Neural progenitor cell (in vitro differentiated cells): Measurements from ENCODE around the gene CPLX1. TPM values are rescaled to one million over a fixed set of nuclear protein-coding genes. Genes with fewer than 3 reads are reported as not detected.

ENCODE experiments used
- DNase-seq: peaks from one replicate; pipeline ENCODE4 v3.0.0-alpha.2; 2016; ENCODE audit warnings: low spot score
- H2AFZ ChIP-seq: fragments of 200-600 bp; sonication (generic); replicated peaks from 2 replicates; pipeline ENCODE4 v1.6.1; 2016; ENCODE audit warnings: antibody characterized with exemption
- H3F3A ChIP-seq: fragments of 200-600 bp; sonication (generic); 2 replicates; pipeline ENCODE4 v1.6.1; 2016; ENCODE audit warnings: antibody characterized with exemption, low read depth
- H3K27ac ChIP-seq: fragments of 200-600 bp; sonication (generic); 2 replicates; pipeline ENCODE4 v1.5.1; 2016; ENCODE audit warnings: mild to moderate bottlenecking
- H3K27me3 ChIP-seq: fragments of 200-600 bp; sonication (generic); 2 replicates; pipeline ENCODE4 v1.6.1; 2016; ENCODE audit warnings: mild to moderate bottlenecking, moderate library complexity
- H3K36me3 ChIP-seq: fragments of 200-600 bp; sonication (generic); 2 replicates; pipeline ENCODE4 v1.5.1; 2016
- H3K4me1 ChIP-seq: fragments of 200-600 bp; sonication (generic); 2 replicates; pipeline ENCODE4 v1.6.1; 2016; ENCODE audit warnings: mixed run types
- H3K4me2 ChIP-seq: fragments of 200-600 bp; sonication (generic); 2 replicates; pipeline ENCODE4 v1.6.1; 2016
- H3K4me3 ChIP-seq: fragments of 200-600 bp; sonication (generic); 2 replicates; pipeline ENCODE4 v1.5.1; 2016
- H3K79me2 ChIP-seq: fragments of 200-600 bp; sonication (generic); 2 replicates; pipeline ENCODE4 v1.6.1; 2016; ENCODE audit warnings: low read depth
- H3K9ac ChIP-seq: fragments of 200-600 bp; sonication (generic); 2 replicates; pipeline ENCODE4 v1.6.1; 2016
- H3K9me3 ChIP-seq: fragments of 200-600 bp; sonication (generic); 2 replicates; pipeline ENCODE4 v1.5.1; 2016; ENCODE audit warnings: low read depth
- H4K20me1 ChIP-seq: fragments of 200-600 bp; sonication (generic); 2 replicates; pipeline ENCODE4 v1.6.1; 2016; ENCODE audit warnings: low read depth
- H3K27ac Mint-ChIP-seq: 3 replicates; pipeline ENCODE4 v1.8.0; 2021; ENCODE audit warnings: mixed read lengths
- H3K27me3 Mint-ChIP-seq: 2 replicates; pipeline ENCODE4 v1.8.0; 2022; ENCODE audit warnings: low read depth, mild to moderate bottlenecking, inconsistent platforms, moderate library complexity, mixed read lengths; ENCODE audit not compliant: insufficient read depth
- H3K36me3 Mint-ChIP-seq: 3 replicates; pipeline ENCODE4 v1.8.0; 2021; ENCODE audit warnings: mixed read lengths
- H3K4me1 Mint-ChIP-seq: 3 replicates; pipeline ENCODE4 v1.8.0; 2021; ENCODE audit warnings: mixed read lengths
- H3K4me3 Mint-ChIP-seq: 3 replicates; pipeline ENCODE4 v1.8.0; 2021; ENCODE audit warnings: mild to moderate bottlenecking, moderate library complexity, mixed read lengths
- H3K9me3 Mint-ChIP-seq: 3 replicates; pipeline ENCODE4 v1.8.0; 2020; ENCODE audit warnings: mixed read lengths
- EZH2 ChIP-seq: fragments of 200-600 bp; sonication (generic); IDR thresholded peaks from 2 replicates; pipeline ENCODE4 v1.6.1; 2017; ENCODE audit warnings: antibody characterized with exemption, mild to moderate bottlenecking, moderate library complexity
- EZH2phosphoT487 ChIP-seq: fragments of 200-600 bp; sonication (generic); IDR thresholded peaks from 2 replicates; pipeline ENCODE4 v1.6.1; 2017; ENCODE audit warnings: antibody characterized with exemption
- total RNA-seq: library from RNA; depleted of rRNA; stranded (reverse); fragments of >200 nt; gene quantifications from 2 replicates; pipeline ENCODE4 v1.2.3, GENCODE V29; 2015; ENCODE audit warnings: low replicate concordance
- TF ChIP-seq, protein P1 (sequence below): fragments of 200-600 bp; sonication (generic); IDR thresholded peaks from 2 replicates; pipeline ENCODE4 v1.5.1; 2017; ENCODE audit warnings: antibody characterized with exemption, mild to moderate bottlenecking

Gene CPLX1
- total RNA-seq, 1 donor from 2014 or later, result not detected

DNA sequence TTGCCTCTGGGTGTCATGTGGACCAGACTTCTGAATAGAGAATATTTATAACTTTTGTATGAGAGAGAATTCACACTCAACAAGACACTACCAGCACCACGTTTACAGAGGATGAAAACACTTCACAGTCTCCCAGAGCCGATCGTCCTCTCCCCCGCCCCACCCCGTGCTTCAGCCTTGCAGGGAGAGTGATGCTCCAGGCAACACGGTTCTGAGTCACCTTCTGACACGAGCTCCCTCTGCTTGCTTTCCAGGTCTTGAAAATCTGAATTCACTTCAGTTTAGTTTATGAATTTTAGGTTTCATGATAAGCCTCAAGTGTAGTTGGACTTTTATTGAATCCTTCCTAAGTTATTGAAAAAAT lies 59.8 kb downstream of the CPLX1 start:
- Histone ChIP-seq H3K4me2 (no peak overlapping the region), H3K9me3 (no peaks in the 10 kb centered on the region), H3K4me1 (no peaks in the 10 kb centered on the region), H3K36me3 (peaks cover 14% of the 10 kb centered on the region), H3K79me2 (peaks cover 36% of the 10 kb centered on the region), H4K20me1 (peaks cover 37% of the 10 kb centered on the region), H3K27ac (no peak overlapping the region), H3K9ac (no peak overlapping the region), H3K27me3 (no peaks in the 10 kb centered on the region), H3K4me3 (no peak overlapping the region), H2AFZ (no peak overlapping the region), H3F3A (peaks cover 79% of the 10 kb centered on the region)
- H3K9me3 Mint-ChIP-seq, result peaks cover 27% of the 10 kb centered on the region
- H3K27me3 Mint-ChIP-seq, result peaks cover 24% of the 10 kb centered on the region
- peaks cover 69% of the 10 kb centered on the region for H3K36me3 Mint-ChIP-seq
- no peak for TF ChIP-seq EZH2
- no peak for DNase-seq
- peak overlapping the region; percentile 27 for H3K4me3 Mint-ChIP-seq
- peaks cover 5% of the 10 kb centered on the region for H3K4me1 Mint-ChIP-seq
- H3K27ac Mint-ChIP-seq, result no peak overlapping the region

DNA sequence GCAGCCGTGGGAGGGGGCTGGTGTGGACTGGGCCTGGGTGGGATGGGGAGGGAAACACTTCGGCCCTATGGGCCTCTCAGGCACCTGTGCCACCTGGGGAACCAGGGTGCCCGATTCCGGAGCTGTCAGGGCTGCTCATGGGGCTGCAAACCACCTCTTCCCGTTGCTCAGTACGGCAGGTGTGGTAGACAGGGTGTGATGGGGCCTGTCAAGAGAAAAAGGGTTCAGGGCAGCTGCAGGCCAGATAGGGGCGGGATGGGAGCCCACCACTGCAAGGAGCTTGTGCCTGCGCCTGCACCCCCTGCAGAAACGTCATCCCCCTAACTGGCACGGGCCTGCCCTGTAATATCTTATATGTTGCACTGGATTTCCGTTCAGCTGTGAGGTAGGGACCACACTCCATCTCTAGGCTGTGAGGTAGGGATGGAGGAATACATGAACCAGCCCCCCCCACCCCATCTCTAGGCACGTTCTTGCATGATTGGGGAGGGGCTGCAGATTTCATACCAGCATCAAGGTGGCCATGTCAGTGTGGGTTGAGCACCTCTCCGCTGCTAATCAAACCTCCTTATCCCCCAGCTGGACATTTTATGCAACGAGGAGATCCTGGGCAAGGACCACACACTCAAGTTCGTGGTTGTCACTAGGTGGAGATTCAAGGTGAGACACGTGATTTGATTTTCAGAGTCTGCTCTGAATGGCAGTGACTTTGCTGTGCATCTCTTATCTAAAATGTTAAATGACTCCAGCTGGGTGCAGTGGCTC lies 61.3 kb downstream of the CPLX1 start:
- Histone ChIP-seq H3K36me3 (peaks cover 14% of the 10 kb centered on the region), H3K79me2 (peaks cover 24% of the 10 kb centered on the region), H3K9ac (no peak overlapping the region), H4K20me1 (peaks cover 25% of the 10 kb centered on the region), H3K4me3 (no peak overlapping the region), H3K27ac (no peak overlapping the region), H2AFZ (no peak overlapping the region), H3K9me3 (no peaks in the 10 kb centered on the region), H3K4me1 (no peaks in the 10 kb centered on the region), H3K4me2 (no peak overlapping the region), H3F3A (peaks cover 68% of the 10 kb centered on the region), H3K27me3 (no peaks in the 10 kb centered on the region)
- peaks cover 41% of the 10 kb centered on the region for H3K9me3 Mint-ChIP-seq
- DNase-seq, result no peak
- peak overlapping the region; percentile 53 for H3K4me3 Mint-ChIP-seq
- H3K27me3 Mint-ChIP-seq, result peaks cover 29% of the 10 kb centered on the region
- TF ChIP-seq EZH2phosphoT487 (no peak), EZH2 (no peak)
- TF ChIP-seq, protein P1, sequence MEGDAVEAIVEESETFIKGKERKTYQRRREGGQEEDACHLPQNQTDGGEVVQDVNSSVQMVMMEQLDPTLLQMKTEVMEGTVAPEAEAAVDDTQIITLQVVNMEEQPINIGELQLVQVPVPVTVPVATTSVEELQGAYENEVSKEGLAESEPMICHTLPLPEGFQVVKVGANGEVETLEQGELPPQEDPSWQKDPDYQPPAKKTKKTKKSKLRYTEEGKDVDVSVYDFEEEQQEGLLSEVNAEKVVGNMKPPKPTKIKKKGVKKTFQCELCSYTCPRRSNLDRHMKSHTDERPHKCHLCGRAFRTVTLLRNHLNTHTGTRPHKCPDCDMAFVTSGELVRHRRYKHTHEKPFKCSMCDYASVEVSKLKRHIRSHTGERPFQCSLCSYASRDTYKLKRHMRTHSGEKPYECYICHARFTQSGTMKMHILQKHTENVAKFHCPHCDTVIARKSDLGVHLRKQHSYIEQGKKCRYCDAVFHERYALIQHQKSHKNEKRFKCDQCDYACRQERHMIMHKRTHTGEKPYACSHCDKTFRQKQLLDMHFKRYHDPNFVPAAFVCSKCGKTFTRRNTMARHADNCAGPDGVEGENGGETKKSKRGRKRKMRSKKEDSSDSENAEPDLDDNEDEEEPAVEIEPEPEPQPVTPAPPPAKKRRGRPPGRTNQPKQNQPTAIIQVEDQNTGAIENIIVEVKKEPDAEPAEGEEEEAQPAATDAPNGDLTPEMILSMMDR, result no peak
- peaks cover 9% of the 10 kb centered on the region for H3K4me1 Mint-ChIP-seq
- no peak overlapping the region for H3K27ac Mint-ChIP-seq
- H3K36me3 Mint-ChIP-seq, result peaks cover 74% of the 10 kb centered on the region

DNA sequence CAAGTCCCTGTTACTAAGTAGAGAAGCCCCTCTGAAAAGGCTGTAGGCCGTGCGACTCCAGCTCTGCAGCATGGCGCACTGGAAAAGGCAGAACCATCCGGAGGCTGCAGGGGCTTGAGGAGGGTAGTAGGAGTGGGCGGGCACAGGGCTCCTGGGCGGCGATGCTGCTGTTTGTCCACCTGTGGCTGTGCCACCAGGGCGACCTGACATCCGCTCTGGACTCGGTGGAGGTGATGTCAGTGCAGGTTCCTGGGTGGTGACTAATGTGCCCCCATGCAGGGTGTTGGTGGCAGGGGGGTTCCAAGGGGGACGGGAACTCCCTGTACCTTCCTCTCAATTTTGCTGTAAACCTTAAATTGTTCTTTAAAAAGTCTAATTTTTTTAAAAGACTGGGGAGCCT lies 62.0 kb downstream of the CPLX1 start:
- peaks cover 69% of the 10 kb centered on the region for H3K36me3 Mint-ChIP-seq
- peaks cover 41% of the 10 kb centered on the region for H3K9me3 Mint-ChIP-seq
- H3K27me3 Mint-ChIP-seq, result peaks cover 29% of the 10 kb centered on the region
- H3K4me2 ChIP-seq, result no peak overlapping the region
- DNase-seq, result no peak
- no peaks in the 10 kb centered on the region for H3K9me3 ChIP-seq
- H3K27ac ChIP-seq, result no peak overlapping the region
- H3K4me1 Mint-ChIP-seq, result peaks cover 9% of the 10 kb centered on the region
- peaks cover 62% of the 10 kb centered on the region for H3F3A ChIP-seq
- no peaks in the 10 kb centered on the region for H3K4me1 ChIP-seq
- no peaks in the 10 kb centered on the region for H3K27me3 ChIP-seq
- no peak overlapping the region for H3K27ac Mint-ChIP-seq
- H4K20me1 ChIP-seq, result peaks cover 19% of the 10 kb centered on the region
- H3K9ac ChIP-seq, result no peak overlapping the region
- H2AFZ ChIP-seq, result no peak overlapping the region
- no peak overlapping the region for H3K4me3 Mint-ChIP-seq
- peaks cover 17% of the 10 kb centered on the region for H3K79me2 ChIP-seq
- H3K36me3 ChIP-seq, result peaks cover 14% of the 10 kb centered on the region
- H3K4me3 ChIP-seq, result no peak overlapping the region
- TF ChIP-seq EZH2phosphoT487 (no peak), EZH2 (no peak)
- TF ChIP-seq, protein P1, result no peak

DNA sequence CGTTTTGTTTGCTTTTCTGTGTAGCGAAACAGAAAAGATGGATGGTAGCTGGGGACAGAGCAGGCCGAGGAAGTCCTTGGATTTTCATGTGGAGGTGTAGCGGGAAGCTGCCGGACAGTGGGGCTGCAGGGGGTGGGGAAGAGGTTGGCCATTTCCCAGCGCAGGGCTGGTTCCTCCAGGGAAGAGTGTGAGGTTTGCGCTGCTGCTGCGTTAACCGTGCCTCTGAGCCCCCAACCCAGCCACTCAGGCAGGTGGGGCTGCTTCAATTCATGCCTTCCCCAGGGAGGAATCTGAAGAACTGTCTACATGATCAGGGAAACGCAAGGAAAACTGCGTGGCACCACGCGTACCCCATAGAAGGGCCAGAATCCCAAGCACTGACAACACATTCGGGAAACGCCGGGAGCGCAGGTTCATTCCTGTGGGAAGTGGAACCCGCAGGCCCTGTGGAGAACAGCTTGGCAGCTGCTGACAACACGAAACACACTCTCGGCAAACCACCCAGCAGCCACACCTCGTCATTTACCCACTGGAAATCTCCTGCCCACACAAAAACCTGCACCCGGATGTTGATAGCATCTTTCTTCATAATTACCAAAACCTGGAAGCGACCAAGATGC lies 62.6 kb downstream of the CPLX1 start:
- no peaks in the 10 kb centered on the region for H3K9me3 ChIP-seq
- peaks cover 12% of the 10 kb centered on the region for H4K20me1 ChIP-seq
- peak overlapping the region; percentile 62 for H3K4me3 Mint-ChIP-seq
- H3K4me1 ChIP-seq, result no peaks in the 10 kb centered on the region
- peaks cover 56% of the 10 kb centered on the region for H3F3A ChIP-seq
- H3K4me3 ChIP-seq, result no peak overlapping the region
- no peak for DNase-seq
- H3K9ac ChIP-seq, result no peak overlapping the region
- H3K9me3 Mint-ChIP-seq, result peaks cover 41% of the 10 kb centered on the region
- H3K27me3 ChIP-seq, result no peaks in the 10 kb centered on the region
- H3K36me3 ChIP-seq, result peaks cover 14% of the 10 kb centered on the region
- no peak overlapping the region for H3K27ac ChIP-seq
- no peak overlapping the region for H3K27ac Mint-ChIP-seq
- H3K27me3 Mint-ChIP-seq, result peaks cover 29% of the 10 kb centered on the region
- H3K4me1 Mint-ChIP-seq, result peaks cover 9% of the 10 kb centered on the region
- H3K36me3 Mint-ChIP-seq, result peaks cover 70% of the 10 kb centered on the region
- no peak overlapping the region for H3K4me2 ChIP-seq
- no peak overlapping the region for H2AFZ ChIP-seq
- H3K79me2 ChIP-seq, result peaks cover 11% of the 10 kb centered on the region
- TF ChIP-seq, protein P1, result no peak
- TF ChIP-seq EZH2, result no peak
- TF ChIP-seq EZH2phosphoT487, result no peak
